HEK293T (cell line): Measurements from ENCODE around the gene ZFP92.

Experiments
- ARNT ChIP-seq: fragments of 450-650 bp; IDR thresholded peaks from 2 replicates; pipeline ENCODE4 v1.6.1; 2017; ENCODE audit warnings: mild to moderate bottlenecking
- BHLHE40 ChIP-seq: fragments of 450-650 bp; IDR thresholded peaks from 2 replicates; pipeline ENCODE4 v1.6.1; 2016; ENCODE audit warnings: mild to moderate bottlenecking, moderate library complexity, borderline replicate concordance
- FOXA1 ChIP-seq: fragments of 450-650 bp; IDR thresholded peaks from 2 replicates; pipeline ENCODE4 v1.6.1; 2016; ENCODE audit warnings: mild to moderate bottlenecking
- FOXK2 ChIP-seq: fragments of 450-650 bp; IDR thresholded peaks from 2 replicates; pipeline ENCODE4 v1.6.1; 2016; ENCODE audit warnings: mild to moderate bottlenecking
- HDGF ChIP-seq: fragments of 450-650 bp; IDR thresholded peaks from 2 replicates; pipeline ENCODE4 v1.6.1; 2017; ENCODE audit warnings: antibody characterized with exemption, borderline replicate concordance
- SP1 ChIP-seq: fragments of 450-650 bp; IDR thresholded peaks from 2 replicates; pipeline ENCODE4 v1.6.1; 2017
- SUZ12 ChIP-seq: fragments of 450-650 bp; IDR thresholded peaks from 2 replicates; pipeline ENCODE4 v1.6.1; 2016; ENCODE audit warnings: mild to moderate bottlenecking
- TARDBP ChIP-seq: fragments of 450-650 bp; IDR thresholded peaks from 2 replicates; pipeline ENCODE4 v1.6.1; 2016

DNA sequence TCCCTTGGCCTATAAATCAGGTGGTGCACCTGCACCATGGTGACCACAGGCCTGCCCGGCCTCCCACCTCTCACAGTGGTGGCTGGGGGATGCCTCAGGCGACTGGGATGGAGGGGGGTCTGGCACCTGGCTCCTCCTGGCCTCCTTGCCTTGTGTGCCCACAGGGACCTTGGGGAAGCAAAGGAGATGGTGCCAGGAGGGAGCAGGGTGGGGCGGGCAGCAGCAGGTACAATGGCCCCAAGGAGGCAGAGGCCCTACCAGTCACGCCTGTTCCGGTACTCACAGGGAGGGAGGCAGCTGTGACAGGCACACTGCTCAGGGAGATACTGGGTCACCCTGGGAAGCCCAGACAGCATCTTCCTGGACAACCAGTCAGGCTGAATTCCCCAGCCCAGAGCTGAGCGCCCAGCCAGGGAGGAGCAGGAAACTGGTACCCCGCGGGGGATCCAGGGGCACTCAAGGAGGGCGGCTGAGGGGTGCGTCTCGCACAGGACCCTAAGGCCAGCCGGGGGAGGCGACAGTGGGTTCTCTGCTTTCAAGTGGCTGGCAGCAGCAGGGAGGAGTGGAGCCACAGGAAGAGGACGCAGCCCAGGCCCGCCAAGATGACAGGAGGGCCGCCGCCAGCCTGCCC lies 35.8 kb downstream of the ZFP92 start:
- TF ChIP-seq BHLHE40 (no peak), SUZ12 (no peak), FOXK2 (no peak), ARNT (no peak), FOXA1 (no peak), SP1 (no peak), HDGF (no peak), TARDBP (no peak)
